ENCODE results near the gene AMOTL1. TPM values are rescaled to one million over a fixed set of nuclear protein-coding genes. Genes with fewer than 3 reads are reported as not detected.
"Not testable (repeated sequence)": the region's sequence is repeated elsewhere in the genome, so short reads cannot be mapped to it uniquely, and the experiment has no call there.

Gene AMOTL1
- total RNA-seq, 8 experiments from 2014 or later, result 4.8 to 89.6 (median 22.6) TPM

DNA sequence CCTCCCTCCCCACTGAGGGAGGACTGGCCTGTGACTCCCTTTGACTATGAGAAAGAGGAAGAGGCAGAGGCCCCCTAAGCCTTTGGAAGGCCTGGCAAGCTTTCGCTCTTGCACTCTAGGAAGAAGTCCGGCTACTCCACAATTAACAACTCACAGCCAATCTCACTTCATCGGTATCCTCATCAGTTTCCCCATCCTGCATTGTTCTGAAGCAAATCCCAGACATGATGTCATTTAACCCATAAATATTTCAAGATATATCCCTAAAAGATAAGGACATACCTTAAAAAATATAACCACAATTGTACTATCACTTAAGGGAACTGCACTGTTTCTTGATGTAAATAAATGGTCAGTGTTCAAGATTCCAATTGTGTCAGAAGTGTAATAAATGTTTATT is 142.1 kb downstream of the AMOTL1 start:
- H3K27ac ChIP-seq, result no peak overlapping the region
- no peak for ATAC-seq (replicated peaks in 6 of 8)
- in situ Hi-C loops (cut with MboI; ENCODE audit: low pct_unique_long_range_greater_than_20kb in 2 of 9, low sequenced_read_pairs in 9 of 9, unreplicated experiment in 9 of 9), result loop anchor here in 1 of 9 experiments (25.0 kb wide), 1 partner anchor 298 kb away; no protein-coding TSS in a partner anchor
- H3K4me3 ChIP-seq, result no peak overlapping the region
- 0 to 100% (median 56%) methylated on average over 1 to 3 of the region's 3 CpGs; no CpG with 5 or more reads in 4 of the 10 experiments for WGBS, 10 experiments
- H3K4me1 ChIP-seq (replicated peaks in 1 of 2), result no peaks in the 10 kb centered on the region

DNA sequence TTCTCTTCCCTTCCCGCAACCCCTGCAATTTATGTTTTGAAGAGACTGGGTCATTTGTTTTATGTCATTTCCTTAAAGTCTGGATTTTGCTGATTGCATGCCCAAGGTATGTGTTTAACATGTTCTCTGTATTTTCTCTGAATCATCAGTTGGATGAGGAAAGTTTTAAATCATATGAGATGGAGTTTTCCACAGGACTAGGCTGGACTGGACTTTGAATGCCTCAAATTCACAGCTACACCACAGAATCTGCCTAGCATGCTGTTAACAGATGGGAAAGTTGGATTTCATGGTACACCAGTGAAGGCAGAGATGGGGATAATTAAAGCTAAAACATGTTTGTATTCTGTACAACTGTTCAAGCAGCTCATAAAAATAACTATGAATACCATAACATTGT is 142.6 kb downstream of the AMOTL1 start:
- Histone ChIP-seq H3K27ac (no peak overlapping the region), H3K4me3 (no peak overlapping the region), H3K4me1 (replicated peaks in 1 of 2) (no peaks in the 10 kb centered on the region)
- in situ Hi-C loops (cut with MboI; ENCODE audit: low pct_unique_long_range_greater_than_20kb in 2 of 9, low sequenced_read_pairs in 9 of 9, unreplicated experiment in 9 of 9), result loop anchor here in 1 of 9 experiments (25.0 kb wide), 1 partner anchor 298 kb away; no protein-coding TSS in a partner anchor
- 0% methylated on average over 1 of the region's 1 CpG for WGBS, 10 experiments
- peak in 3 of 8 experiments; percentile 63 to 90 (median 88) for ATAC-seq (replicated peaks in 6 of 8)

DNA sequence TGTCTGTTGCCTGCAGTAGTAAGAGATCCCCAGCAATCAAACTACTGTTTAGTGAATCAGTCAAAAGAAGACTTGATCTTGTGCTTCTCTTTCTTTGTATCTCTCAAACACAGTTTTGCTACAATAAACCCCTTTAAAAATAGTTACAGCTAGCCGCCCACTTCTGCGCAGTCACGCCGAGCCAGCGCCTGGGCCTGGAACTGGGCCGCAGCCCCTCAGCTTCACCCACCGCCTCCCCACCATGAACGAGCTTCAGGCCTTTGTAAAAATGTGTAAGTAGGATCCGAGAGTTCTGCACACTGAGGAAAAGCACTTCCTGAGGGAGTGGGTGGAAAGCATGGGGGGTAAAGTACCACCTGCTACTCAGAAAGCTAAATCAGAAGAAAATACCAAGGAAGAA is 144.7 kb downstream of the AMOTL1 start:
- no peak overlapping the region for H3K27ac ChIP-seq
- H3K4me3 ChIP-seq, result no peak overlapping the region
- in situ Hi-C loops (cut with MboI; ENCODE audit: low pct_unique_long_range_greater_than_20kb in 2 of 9, low sequenced_read_pairs in 9 of 9, unreplicated experiment in 9 of 9), result loop anchor here in 1 of 9 experiments (25.0 kb wide), 1 partner anchor 301 kb away; no protein-coding TSS in a partner anchor
- 60 to 100% (median 98%) methylated on average over 1 to 9 of the region's 9 CpGs; no CpG with 5 or more reads in 2 of the 10 experiments for WGBS, 10 experiments
- H3K4me1 ChIP-seq (replicated peaks in 1 of 2), result no peaks in the 10 kb centered on the region
- no peak for ATAC-seq (replicated peaks in 6 of 8)

DNA sequence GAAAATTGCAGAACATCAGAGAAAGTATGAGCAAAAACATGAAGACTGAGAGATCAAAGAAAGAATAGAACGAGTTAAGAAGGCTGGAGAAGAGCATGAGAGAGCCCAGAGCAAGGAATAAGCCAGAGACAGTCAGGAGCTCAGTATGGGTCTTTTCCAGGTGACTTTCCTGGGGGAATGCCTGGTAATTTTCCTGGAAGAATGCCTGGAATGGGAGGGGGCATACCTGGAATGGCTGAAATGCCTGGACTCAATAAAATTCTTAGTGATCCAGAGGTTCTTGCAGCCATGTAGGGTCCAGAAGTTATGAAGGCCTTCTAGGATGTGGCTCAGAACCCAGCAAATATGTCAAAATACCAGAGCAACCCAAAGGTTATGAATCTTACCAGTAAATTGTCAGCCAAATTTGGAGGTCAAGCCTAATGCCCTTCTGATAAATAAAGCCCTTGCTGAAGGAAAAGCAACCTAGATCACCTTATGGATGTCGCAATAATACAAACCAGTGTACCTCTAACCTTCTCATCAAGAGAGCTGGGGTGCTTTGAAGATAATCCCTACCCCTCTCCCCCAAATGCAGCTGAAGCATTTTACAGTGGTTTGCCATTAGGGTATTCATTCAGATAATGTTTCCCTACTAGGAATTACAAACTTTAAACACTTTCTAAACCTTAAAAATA is 145.7 kb downstream of the AMOTL1 start:
- not testable (repeated sequence) for H3K4me3 ChIP-seq; H3K27ac ChIP-seq; ATAC-seq (replicated peaks in 6 of 8); H3K4me1 ChIP-seq (replicated peaks in 1 of 2)
- in situ Hi-C loops (cut with MboI; ENCODE audit: low pct_unique_long_range_greater_than_20kb in 2 of 9, low sequenced_read_pairs in 9 of 9, unreplicated experiment in 9 of 9), result loop anchor here in 1 of 9 experiments (25.0 kb wide), 1 partner anchor 302 kb away; no protein-coding TSS in a partner anchor
- WGBS, 10 experiments, result 71 to 100% (median 94%) methylated on average over 1 to 2 of the region's 2 CpGs; no CpG with 5 or more reads in 3 of the 10 experiments

DNA sequence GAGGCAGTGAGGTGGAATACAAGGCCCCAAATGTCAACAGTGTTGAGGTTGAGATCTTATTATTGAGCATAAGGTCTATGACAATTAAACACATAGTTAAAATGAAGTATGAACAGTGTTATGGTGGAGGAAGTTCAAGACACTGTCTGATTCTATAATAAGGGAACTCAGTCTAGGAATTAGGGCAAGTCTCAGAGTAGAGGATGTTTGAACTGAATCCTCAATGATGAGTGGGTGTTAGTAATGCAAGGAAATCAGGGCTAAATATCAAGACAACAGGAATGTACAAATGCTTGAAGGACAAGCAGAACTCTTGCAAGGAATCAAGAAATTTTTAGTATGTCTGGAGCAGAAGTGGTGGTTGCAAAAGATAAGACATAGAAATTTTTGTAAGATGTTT is 152.2 kb downstream of the AMOTL1 start:
- H3K4me3 ChIP-seq, result no peak overlapping the region
- in situ Hi-C loops (cut with MboI; ENCODE audit: low pct_unique_long_range_greater_than_20kb in 2 of 9, low sequenced_read_pairs in 9 of 9, unreplicated experiment in 9 of 9), result loop anchor here in 1 of 9 experiments (25.0 kb wide), 1 partner anchor 308 kb away; no protein-coding TSS in a partner anchor
- peaks cover 12 to 19% of the 10 kb centered on the region in 2 donors for H3K4me1 ChIP-seq (replicated peaks in 1 of 2)
- no peak overlapping the region for H3K27ac ChIP-seq
- no peak for ATAC-seq (replicated peaks in 6 of 8)

DNA sequence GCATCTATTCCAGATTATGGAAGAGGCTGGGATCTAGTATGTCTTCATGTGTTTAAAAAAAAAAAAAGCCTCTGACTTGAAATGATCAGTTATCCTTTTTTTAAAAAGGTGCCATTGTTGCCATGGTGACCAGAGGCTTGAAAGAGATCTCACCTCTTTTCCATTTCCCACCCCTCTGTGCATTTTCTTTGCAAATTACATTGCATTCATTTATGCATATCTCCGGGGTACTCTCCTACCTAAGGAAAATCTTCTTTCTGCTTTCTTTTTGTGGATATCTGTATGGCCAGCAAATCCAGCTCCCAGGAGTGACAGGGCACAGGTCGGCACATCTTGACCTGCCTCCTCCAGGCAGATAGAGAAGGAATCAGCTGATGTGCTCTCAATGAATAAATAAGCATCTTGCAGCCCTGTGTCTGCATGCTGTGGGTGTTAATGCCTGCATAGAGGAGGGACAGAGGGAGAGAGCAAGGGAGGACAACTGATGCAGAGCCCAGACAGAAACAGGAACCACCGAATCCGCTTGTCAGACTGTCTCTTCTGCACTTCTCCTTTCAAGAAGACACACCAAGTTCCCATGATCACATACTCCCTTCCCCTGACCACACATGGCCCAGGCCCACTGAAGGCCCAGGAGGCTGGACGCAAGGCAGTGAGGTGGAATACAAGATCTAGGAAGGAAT is 154.3 kb downstream of the AMOTL1 start:
- Histone ChIP-seq H3K27ac (peak overlapping the region; percentile 60 to 74), H3K4me3 (no peak overlapping the region), H3K4me1 (replicated peaks in 1 of 2) (peaks cover 18 to 19% of the 10 kb centered on the region in 2 donors)
- 0 to 71% (median 48%) methylated on average over 1 to 5 of the region's 5 CpGs; no CpG with 5 or more reads in 2 of the 10 experiments for WGBS, 10 experiments
- in situ Hi-C loops (cut with MboI; ENCODE audit: low pct_unique_long_range_greater_than_20kb in 2 of 9, low sequenced_read_pairs in 9 of 9, unreplicated experiment in 9 of 9), result loop anchor here in 1 of 9 experiments (25.0 kb wide), 1 partner anchor 310 kb away; no protein-coding TSS in a partner anchor
- peak; percentile 49 to 89 (median 68) for ATAC-seq (replicated peaks in 6 of 8)

DNA sequence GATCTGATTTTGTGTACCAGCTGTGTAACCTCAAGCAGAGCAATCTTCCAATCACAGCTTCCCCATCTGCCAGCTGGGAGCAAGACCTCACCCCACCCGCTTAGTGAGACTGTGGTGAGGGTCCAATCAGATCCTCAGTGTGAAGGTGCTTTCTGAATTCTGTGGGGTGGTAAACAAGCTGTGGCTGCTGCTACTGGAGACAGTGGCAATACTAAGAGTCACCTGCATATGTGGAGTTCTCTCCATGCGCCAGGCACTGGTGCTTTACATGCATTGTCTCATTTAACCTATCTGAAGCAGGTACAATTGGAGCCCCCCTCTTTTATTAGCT is 154.8 kb downstream of the AMOTL1 start:
- H3K27ac ChIP-seq, result peak overlapping the region; percentile 60 to 74
- in situ Hi-C loops (cut with MboI; ENCODE audit: low pct_unique_long_range_greater_than_20kb in 2 of 9, low sequenced_read_pairs in 9 of 9, unreplicated experiment in 9 of 9), result loop anchor here in 1 of 9 experiments (25.0 kb wide), 1 partner anchor 311 kb away; no protein-coding TSS in a partner anchor
- 80 to 100% (median 92%) methylated on average over 1 to 2 of the region's 2 CpGs; no CpG with 5 or more reads in 6 of the 10 experiments for WGBS, 10 experiments

DNA sequence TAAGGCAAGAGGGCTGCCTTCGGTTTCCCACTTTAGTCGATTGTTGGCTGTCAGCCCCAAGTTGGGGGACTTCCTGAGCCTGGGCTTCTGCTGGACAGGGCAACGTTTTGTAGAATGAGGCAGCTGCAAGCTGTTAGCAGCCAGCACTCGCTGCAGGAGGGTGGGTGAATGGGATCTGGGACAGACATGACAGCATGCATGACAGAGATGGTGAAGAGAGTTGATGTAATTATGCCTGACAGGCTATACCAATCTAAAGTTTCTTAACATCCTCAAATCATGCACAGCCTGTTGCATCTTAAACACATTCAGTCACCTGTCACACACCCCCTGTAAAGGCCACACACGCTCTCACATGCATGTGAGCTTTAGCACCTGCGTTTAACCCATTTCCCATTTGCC is 156.0 kb downstream of the AMOTL1 start:
- no peak overlapping the region for H3K27ac ChIP-seq
- H3K4me3 ChIP-seq, result no peak overlapping the region
- no peak for ATAC-seq (replicated peaks in 6 of 8)
- WGBS, 10 experiments, result 14 to 100% (median 67%) methylated on average over 1 to 4 of the region's 6 CpGs; no CpG with 5 or more reads in 2 of the 10 experiments
- peaks cover 19 to 22% of the 10 kb centered on the region in 2 donors for H3K4me1 ChIP-seq (replicated peaks in 1 of 2)
- in situ Hi-C loops (cut with MboI; ENCODE audit: low pct_unique_long_range_greater_than_20kb in 2 of 9, low sequenced_read_pairs in 9 of 9, unreplicated experiment in 9 of 9), result loop anchor here in 1 of 9 experiments (25.0 kb wide), 1 partner anchor 312 kb away; no protein-coding TSS in a partner anchor

More for the DNA sequence above, 154.8 kb downstream of the AMOTL1 start:
- H3K4me1 ChIP-seq (replicated peaks in 1 of 2), result peaks cover 18 to 19% of the 10 kb centered on the region in 2 donors
- ATAC-seq (replicated peaks in 6 of 8), result peak in 1 of 8 experiments; percentile 18
- H3K4me3 ChIP-seq, result no peak overlapping the region

DNA sequence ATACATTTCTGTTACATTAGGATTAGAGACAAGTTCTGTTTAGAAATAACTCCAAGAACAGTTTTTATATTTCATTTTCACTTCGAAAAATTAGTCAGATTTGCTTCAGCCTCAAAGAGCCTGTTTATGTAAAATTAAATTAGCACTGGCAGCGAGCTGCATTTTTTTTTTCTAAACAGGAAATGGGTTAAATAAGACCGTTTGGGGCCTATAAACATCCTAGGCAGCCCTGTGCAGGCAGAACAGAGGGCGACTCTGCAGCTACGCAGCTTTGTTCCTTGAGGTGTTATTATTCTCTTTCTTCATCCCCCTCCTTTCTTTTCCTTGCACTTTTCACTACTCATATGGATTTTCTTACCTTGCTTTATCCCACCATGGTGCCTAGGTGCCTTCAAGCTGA is 156.5 kb downstream of the AMOTL1 start:
- H3K4me3 ChIP-seq, result no peak overlapping the region
- ATAC-seq (replicated peaks in 6 of 8), result no peak
- H3K4me1 ChIP-seq (replicated peaks in 1 of 2), result peaks cover 19 to 22% of the 10 kb centered on the region in 2 donors
- 30 to 81% (median 67%) methylated on average over 2 to 5 of the region's 5 CpGs for WGBS, 10 experiments
- no peak overlapping the region for H3K27ac ChIP-seq
- in situ Hi-C loops (cut with MboI; ENCODE audit: low pct_unique_long_range_greater_than_20kb in 2 of 9, low sequenced_read_pairs in 9 of 9, unreplicated experiment in 9 of 9), result loop anchor here in 1 of 9 experiments (25.0 kb wide), 1 partner anchor 312 kb away; no protein-coding TSS in a partner anchor

DNA sequence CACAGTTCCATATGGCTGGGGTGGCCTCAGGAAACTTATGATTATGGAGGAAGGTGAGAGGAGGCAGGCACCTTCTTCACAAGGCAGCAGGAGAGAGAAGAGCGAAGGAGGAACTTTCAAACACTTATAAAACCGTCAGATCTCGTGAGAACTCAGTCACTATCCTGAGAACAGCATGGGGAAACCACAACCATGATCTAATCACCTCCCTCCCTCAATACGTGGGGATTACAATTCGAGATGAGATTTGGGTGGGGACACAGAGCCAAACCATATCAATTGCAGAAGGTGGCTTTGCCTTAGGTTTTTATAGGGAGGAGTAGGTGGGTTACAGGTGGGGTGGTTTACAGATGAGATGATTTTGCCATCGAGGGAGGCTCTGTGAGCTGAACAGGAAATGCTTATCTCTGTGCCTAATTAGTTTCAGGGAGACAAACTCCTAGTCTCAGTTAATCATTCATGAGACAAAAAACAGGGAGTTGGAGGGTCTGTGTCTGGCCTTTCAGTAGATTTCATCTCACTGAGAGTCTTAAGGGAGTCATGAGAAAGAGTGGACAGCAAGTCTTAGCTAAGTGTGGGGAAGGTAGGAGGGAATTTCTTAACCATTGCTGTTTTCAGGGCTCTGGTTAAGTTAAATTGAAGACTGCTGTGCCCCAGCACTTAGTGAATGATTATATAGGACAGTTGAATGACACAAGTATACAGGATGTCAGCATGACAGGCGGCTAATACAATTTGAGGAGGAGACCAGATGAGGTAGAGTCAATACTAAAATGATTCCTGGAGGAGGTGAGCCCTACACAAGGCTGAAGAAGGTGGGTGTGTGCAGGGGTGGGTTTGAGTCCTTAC is 157.5 kb downstream of the AMOTL1 start:
- in situ Hi-C loops (cut with MboI; ENCODE audit: low pct_unique_long_range_greater_than_20kb in 2 of 9, low sequenced_read_pairs in 9 of 9, unreplicated experiment in 9 of 9), result no loop called here
- WGBS, 10 experiments, result 26 to 68% (median 48%) methylated on average over 3 to 6 of the region's 7 CpGs; no CpG with 5 or more reads in 1 of the 10 experiments
- Histone ChIP-seq H3K4me3 (no peak overlapping the region), H3K27ac (no peak overlapping the region), H3K4me1 (replicated peaks in 1 of 2) (peaks cover 19 to 22% of the 10 kb centered on the region in 2 donors)
- ATAC-seq (replicated peaks in 6 of 8), result no peak

DNA sequence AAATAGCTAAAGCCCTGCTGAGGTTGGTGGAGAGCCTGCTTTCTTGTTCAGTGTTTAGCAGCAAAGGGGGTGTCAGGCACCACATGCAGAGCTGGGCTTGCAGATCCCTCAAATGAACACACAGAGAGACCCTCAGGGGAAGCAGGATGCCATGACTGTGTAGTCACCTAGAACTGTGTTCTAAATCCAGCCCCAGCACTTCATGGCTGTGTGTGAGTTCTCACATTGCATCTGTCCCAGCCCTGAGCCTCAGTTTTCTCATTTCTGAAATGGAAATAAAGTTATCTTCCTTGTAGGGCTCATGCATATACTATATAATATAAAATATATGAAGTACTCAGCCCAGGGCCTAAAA is 158.1 kb downstream of the AMOTL1 start:
- Histone ChIP-seq H3K4me1 (replicated peaks in 1 of 2) (peaks cover 19 to 22% of the 10 kb centered on the region in 2 donors), H3K27ac (no peak overlapping the region), H3K4me3 (no peak overlapping the region)
- ATAC-seq (replicated peaks in 6 of 8), result no peak
- in situ Hi-C loops (cut with MboI; ENCODE audit: low pct_unique_long_range_greater_than_20kb in 2 of 9, low sequenced_read_pairs in 9 of 9, unreplicated experiment in 9 of 9), result no loop called here
